Naive thymus-derived CD4-positive, alpha-beta T cell (primary cell): ENCODE measurements around the gene HOMER3. TPM values are rescaled to one million over a fixed set of nuclear protein-coding genes. Genes with fewer than 3 reads are reported as not detected.

ENCODE experiments used
- ATAC-seq: fragments of 150-1000 bp; cut with Tn5 transposase; 2 replicates; pipeline ENCODE4 v1.10.0; 2021; ENCODE audit warnings: mild to moderate bottlenecking, moderate library complexity
- CTCF ChIA-PET: fragments of 350-600 bp; sonication (Branson Sonifier 250); formaldehyde crosslinking; loops from one replicate; lab custom pipeline; 2021; ENCODE audit warnings: antibody characterized with exemption; lab: Charles Lee
- POLR2A ChIA-PET: fragments of 350-600 bp; sonication (Branson Sonifier 250); formaldehyde crosslinking; loops from one replicate; lab custom pipeline; 2021; ENCODE audit warnings: antibody characterized with exemption, inconsistent platforms; lab: Charles Lee
- DNase-seq, 9 donors: peaks; one replicate each; pipeline versions ENCODE4 v3.0.0 to v3.0.0-alpha.2; 2020 to 2022; ENCODE audit warnings: mixed read lengths in 1 of 9
- H3K27ac ChIP-seq: one replicate; pipeline ENCODE4 v1.7.0; 2013; ENCODE audit warnings: mild to moderate bottlenecking, low read depth, low read length, moderate library complexity
- H3K27me3 ChIP-seq, 2 donors: one replicate each; pipeline ENCODE4 v1.7.0; 2013; ENCODE audit warnings: low read length in 2 of 2, mild to moderate bottlenecking in 2 of 2, moderate library complexity in 2 of 2; ENCODE audit not compliant: control insufficient read depth in 2 of 2, insufficient read depth in 2 of 2
- H3K36me3 ChIP-seq, 3 experiments: 1 replicate in 2 of 3; 2 replicates in 1 of 3; pipeline ENCODE4 v1.7.0; 2013; ENCODE audit warnings: low read length in 3 of 3, mild to moderate bottlenecking in 3 of 3, moderate library complexity in 1 of 3; ENCODE audit not compliant: insufficient read depth in 3 of 3, control insufficient read depth in 2 of 3
- H3K4me1 ChIP-seq, 2 donors: one replicate each; pipeline ENCODE4 v1.7.0; 2013; ENCODE audit warnings: low read length in 2 of 2, mild to moderate bottlenecking in 2 of 2, moderate library complexity in 1 of 2; ENCODE audit not compliant: control insufficient read depth in 2 of 2, insufficient read depth in 2 of 2
- H3K4me3 ChIP-seq: 2 replicates; pipeline ENCODE4 v1.7.0; 2013; ENCODE audit warnings: mild to moderate bottlenecking, low read length
- H3K9me3 ChIP-seq, 3 experiments: 1 replicate in 2 of 3; 2 replicates in 1 of 3; pipeline ENCODE4 v1.7.0; 2013; ENCODE audit warnings: low read length in 3 of 3; ENCODE audit not compliant: control insufficient read depth in 2 of 3
- H3K27ac Mint-ChIP-seq, 9 donors: one replicate each; pipeline ENCODE4 v1.8.0; 2020 to 2022; ENCODE audit warnings: mixed read lengths in 9 of 9, mild to moderate bottlenecking in 8 of 9, moderate library complexity in 5 of 9, inconsistent platforms in 2 of 9
- H3K27me3 Mint-ChIP-seq, 5 donors: one replicate each; pipeline ENCODE4 v1.8.0; 2021 to 2022; ENCODE audit warnings: mixed read lengths in 5 of 5, mild to moderate bottlenecking in 1 of 5
- H3K36me3 Mint-ChIP-seq, 5 donors: one replicate each; pipeline ENCODE4 v1.8.0; 2020 to 2022; ENCODE audit warnings: mixed read lengths in 5 of 5, mild to moderate bottlenecking in 3 of 5, inconsistent platforms in 1 of 5
- H3K4me1 Mint-ChIP-seq, 7 donors: one replicate each; pipeline ENCODE4 v1.8.0; 2020 to 2022; ENCODE audit warnings: mixed read lengths in 7 of 7, mild to moderate bottlenecking in 3 of 7, inconsistent platforms in 1 of 7
- H3K4me3 Mint-ChIP-seq, 10 donors: one replicate each; pipeline ENCODE4 v1.8.0; 2020 to 2022; ENCODE audit warnings: mild to moderate bottlenecking in 10 of 10, mixed read lengths in 10 of 10, moderate library complexity in 6 of 10, inconsistent platforms in 2 of 10
- H3K9me3 Mint-ChIP-seq, 11 donors: one replicate each; pipeline ENCODE4 v1.8.0; 2020 to 2022; ENCODE audit warnings: mixed read lengths in 11 of 11, mild to moderate bottlenecking in 4 of 11, inconsistent platforms in 1 of 11, moderate library complexity in 1 of 11
- intact Hi-C, 2 donors: fragments of 100-400 bp; cut with micrococcal nuclease; formaldehyde crosslinking; loops; one replicate each; pipeline ENCODE4 v1.15.1; 2023
- polyA plus RNA-seq, 2 donors: library from polyadenylated mRNA; unstranded; fragments of 300-500 nt; fragmentation: Illumina TruSeq; gene quantifications; one replicate each; pipeline ENCODE4 v1.2.3, GENCODE V29; 2021
- total RNA-seq, 6 experiments: library from RNA in 5 of 6; stranded (reverse) in 5 of 6; gene quantifications; 1 replicate in 5 of 6; 2 replicates in 1 of 6; pipeline ENCODE4 v1.2.3 and lab custom pipeline; 2021 to 2026

HOMER3 gene
- total and polyA plus RNA-seq, 7 experiments from 2014 or later, result 0.53 to 16.3 (median 1.4) TPM; not detected in 3

- no peak overlapping the region for H3K27ac Mint-ChIP-seq
- Histone ChIP-seq H3K9me3 (no peaks in the 10 kb centered on the region), H3K4me3 (no peak overlapping the region), H3K36me3 (peaks cover 0 to 18% (median 0%) of the 10 kb centered on the region in 3 experiments), H3K4me1 (peaks cover 3 to 7% of the 10 kb centered on the region in 2 donors), H3K27me3 (no peaks in the 10 kb centered on the region), H3K27ac (no peak overlapping the region)
- DNase-seq, result no peak
- H3K36me3 Mint-ChIP-seq, result no peaks in the 10 kb centered on the region
- no peak for ATAC-seq
- H3K27me3 Mint-ChIP-seq, result peaks cover 0 to 13% (median 8%) of the 10 kb centered on the region in 5 donors
- H3K9me3 Mint-ChIP-seq, result peaks cover 0 to 1% (median 0%) of the 10 kb centered on the region in 11 donors
- POLR2A ChIA-PET, result interaction anchor here (0.8 to 2.0 kb wide), 2 partner anchors 12 kb away, joined by 3 to 8 read pairs; partner anchors contain the start of genes COPE and DDX49
- CTCF ChIA-PET, result no interaction called here
- peak overlapping the region in 4 of 10 donors; percentile 27 to 80 (median 35) for H3K4me3 Mint-ChIP-seq
- H3K4me1 Mint-ChIP-seq, result peaks cover 0 to 15% (median 8%) of the 10 kb centered on the region in 7 donors
- intact Hi-C loops, result loop anchor here (1.0 to 5.0 kb wide), 2 partner anchors 12 to 294 kb away; partner anchors contain the start of genes COPE (in 1 of the 2), DDX49 (in 1 of the 2) and KLHL26 (in 1 of the 2)
Measured at GRCh38 chr19:18931316-18932162, 9.5 kb downstream of the HOMER3 start.

GRCh38 chr19:18929311-18929710, 11.7 kb downstream of the HOMER3 start:
- peaks cover 6 to 38% (median 10%) of the 10 kb centered on the region in 3 experiments for H3K36me3 ChIP-seq
- CTCF ChIA-PET, result no interaction called here
- peaks cover 3 to 7% of the 10 kb centered on the region in 2 donors for H3K4me1 ChIP-seq
- Mint-ChIP-seq H3K27ac (no peak overlapping the region), H3K27me3 (peaks cover 0 to 12% (median 8%) of the 10 kb centered on the region in 5 donors), H3K4me1 (peaks cover 0 to 15% (median 8%) of the 10 kb centered on the region in 7 donors), H3K9me3 (peaks cover 0 to 1% (median 0%) of the 10 kb centered on the region in 11 donors), H3K36me3 (peaks cover 0 to 13% (median 7%) of the 10 kb centered on the region in 5 donors), H3K4me3 (no peak overlapping the region)
- DNase-seq (no peak), ATAC-seq (no peak)
- POLR2A ChIA-PET, result interaction anchor here (1.1 kb wide), 1 partner anchor 10 kb away, joined by 4 read pairs; the partner anchor contains the start of genes COPE and DDX49
- intact Hi-C loops, result no loop called here
- no peaks in the 10 kb centered on the region for H3K27me3 ChIP-seq
- no peaks in the 10 kb centered on the region for H3K9me3 ChIP-seq
- H3K4me3 ChIP-seq, result no peak overlapping the region
- H3K27ac ChIP-seq, result no peak overlapping the region

- Histone ChIP-seq H3K27ac (no peak overlapping the region), H3K4me1 (peaks cover 3 to 7% of the 10 kb centered on the region in 2 donors), H3K36me3 (peaks cover 7 to 49% (median 11%) of the 10 kb centered on the region in 3 experiments), H3K9me3 (no peaks in the 10 kb centered on the region), H3K4me3 (no peak overlapping the region), H3K27me3 (no peaks in the 10 kb centered on the region)
- Mint-ChIP-seq H3K4me1 (peaks cover 0 to 10% (median 4%) of the 10 kb centered on the region in 7 donors), H3K4me3 (no peak overlapping the region), H3K36me3 (peaks cover 0 to 20% (median 9%) of the 10 kb centered on the region in 5 donors), H3K27me3 (peaks cover 0 to 3% (median 0%) of the 10 kb centered on the region in 5 donors), H3K27ac (no peak overlapping the region), H3K9me3 (peaks cover 0 to 1% (median 0%) of the 10 kb centered on the region in 11 donors)
- intact Hi-C loops, result no loop called here
- ATAC-seq, result no peak
- DNase-seq, result no peak
- ChIA-PET CTCF (no interaction called here), POLR2A (interaction anchor here (1.1 kb wide), 1 partner anchor 9 kb away, joined by 4 read pairs; the partner anchor contains the start of genes COPE and DDX49)
Measured at GRCh38 chr19:18928018-18928805, 12.8 kb downstream of the HOMER3 start.

- no peak overlapping the region for H3K27ac ChIP-seq
- ChIA-PET POLR2A (no interaction called here), CTCF (no interaction called here)
- peaks cover 5 to 17% (median 10%) of the 10 kb centered on the region in 7 donors for H3K4me1 Mint-ChIP-seq
- H3K4me1 ChIP-seq, result peaks cover 8 to 9% of the 10 kb centered on the region in 2 donors
- no peaks in the 10 kb centered on the region for H3K9me3 Mint-ChIP-seq
- no peak overlapping the region for H3K4me3 Mint-ChIP-seq
- H3K36me3 ChIP-seq, result peaks cover 7 to 75% (median 11%) of the 10 kb centered on the region in 3 experiments
- peaks cover 0 to 27% (median 13%) of the 10 kb centered on the region in 5 donors for H3K36me3 Mint-ChIP-seq
- H3K27me3 Mint-ChIP-seq, result no peaks in the 10 kb centered on the region
- no peak for DNase-seq
- intact Hi-C loops, result no loop called here
- H3K9me3 ChIP-seq, result no peaks in the 10 kb centered on the region
- no peak for ATAC-seq
- H3K27ac Mint-ChIP-seq, result no peak overlapping the region
- no peaks in the 10 kb centered on the region for H3K27me3 ChIP-seq
- H3K4me3 ChIP-seq, result no peak overlapping the region
Measured at GRCh38 chr19:18924684-18925213, 16.3 kb downstream of the HOMER3 start.

- peaks cover 7 to 68% (median 11%) of the 10 kb centered on the region in 3 experiments for H3K36me3 ChIP-seq
- H3K27ac Mint-ChIP-seq, result peak overlapping the region in 1 of 9 donors; percentile 65
- ChIA-PET POLR2A (no interaction called here), CTCF (no interaction called here)
- no peaks in the 10 kb centered on the region for H3K27me3 ChIP-seq
- intact Hi-C loops, result no loop called here
- H3K9me3 ChIP-seq, result no peaks in the 10 kb centered on the region
- peaks cover 0 to 2% (median 0%) of the 10 kb centered on the region in 5 donors for H3K27me3 Mint-ChIP-seq
- no peak overlapping the region for H3K27ac ChIP-seq
- H3K4me3 Mint-ChIP-seq, result no peak overlapping the region
- peaks cover 0 to 29% (median 13%) of the 10 kb centered on the region in 5 donors for H3K36me3 Mint-ChIP-seq
- H3K4me3 ChIP-seq, result no peak overlapping the region
- ATAC-seq (no peak), DNase-seq (no peak)
- H3K4me1 Mint-ChIP-seq, result peaks cover 13 to 38% (median 24%) of the 10 kb centered on the region in 7 donors
- peaks cover 17 to 18% of the 10 kb centered on the region in 2 donors for H3K4me1 ChIP-seq
- H3K9me3 Mint-ChIP-seq, result no peaks in the 10 kb centered on the region
Measured at GRCh38 chr19:18922228-18922985, 18.6 kb downstream of the HOMER3 start.
